ENCODE measurements around the gene FASLG. TPM values are rescaled to one million over a fixed set of nuclear protein-coding genes. Genes with fewer than 3 reads are reported as not detected.

FASLG gene
- total and polyA plus RNA-seq, 11 donors = 0.91 to 1.9 TPM; not detected in 9

DNA sequence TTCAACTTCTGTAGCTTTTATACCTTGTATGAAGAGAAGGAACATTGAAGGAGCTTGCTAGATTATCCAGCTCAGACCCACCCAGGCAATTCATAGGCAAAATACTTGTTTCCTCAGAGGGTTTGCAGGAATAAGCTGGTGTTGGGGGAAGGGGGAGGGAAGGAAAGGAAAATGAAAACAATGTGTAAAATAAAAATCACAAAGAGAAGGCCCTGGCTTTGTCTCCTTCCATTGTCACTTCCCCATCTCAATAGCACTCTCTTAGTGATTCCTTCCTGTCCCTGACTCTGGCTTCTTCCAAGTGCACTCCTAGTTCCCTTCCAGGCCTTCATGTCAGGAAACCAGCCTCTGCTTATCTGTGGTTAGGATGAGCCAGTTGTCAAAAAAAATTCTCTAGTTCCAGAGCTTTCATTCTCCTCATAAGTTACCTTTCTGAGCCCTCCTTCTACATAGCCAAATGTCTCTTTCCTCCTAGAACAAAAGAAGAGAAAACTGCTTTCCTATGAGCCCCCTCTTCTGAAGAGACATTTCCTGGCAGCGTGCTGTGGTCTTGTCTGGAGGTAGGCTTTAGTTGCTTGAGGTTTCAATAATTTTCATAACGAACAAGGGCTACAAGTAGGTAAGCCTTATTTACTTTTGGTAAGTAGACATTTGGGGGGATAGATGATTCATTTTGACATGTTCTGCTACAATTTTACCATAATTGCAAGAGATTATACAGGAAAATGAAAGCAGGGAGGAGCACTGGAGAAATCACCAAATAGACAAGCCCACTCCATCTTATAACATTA, 45.7 kb downstream of the FASLG start:
- H3K27ac ChIP-seq = peak overlapping the region in 1 of 12 donors; percentile 2
- intact Hi-C loops (cut with DNase I) = no loop called here
- H3K4me3 ChIP-seq = no peak overlapping the region
- H3K36me3 ChIP-seq = no peaks in the 10 kb centered on the region
- H3K4me1 ChIP-seq = peaks cover 0 to 39% (median 0%) of the 10 kb centered on the region in 12 donors
- H3K27me3 ChIP-seq = no peaks in the 10 kb centered on the region
- no peak for ATAC-seq
- DNase-seq = no peak
- WGBS, 4 donors = 83 to 92% (median 89%) methylated on average over 2 of the region's 2 CpGs
- H3K9me3 ChIP-seq = no peaks in the 10 kb centered on the region
- TF ChIP-seq POLR2A (IDR thresholded peaks at IDR 0.05) (no peak), CTCF (IDR thresholded peaks at IDR 0.05) (no peak)

DNA sequence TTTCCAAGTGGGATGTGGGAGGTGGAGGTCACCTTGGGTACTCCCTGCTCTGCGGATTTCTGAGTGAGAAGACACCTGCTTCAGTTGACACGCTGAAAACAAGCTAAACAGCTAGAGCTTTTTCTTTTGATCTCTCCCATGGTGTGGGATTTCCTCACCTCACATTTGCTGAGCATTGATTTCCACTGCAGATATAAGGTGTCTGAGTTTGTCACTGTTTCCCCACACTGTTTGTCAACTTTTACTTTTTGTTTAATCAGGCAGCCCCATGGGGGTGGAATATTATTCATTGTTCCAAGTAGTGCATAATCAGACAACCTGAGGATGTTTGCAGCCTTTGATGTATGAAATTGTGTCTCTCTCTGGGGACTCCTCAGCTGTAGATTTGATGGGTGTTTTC, 49.5 kb downstream of the FASLG start:
- Histone ChIP-seq H3K36me3 (no peaks in the 10 kb centered on the region), H3K4me3 (no peak overlapping the region), H3K4me1 (peaks cover 0 to 23% (median 0%) of the 10 kb centered on the region in 12 donors), H3K27me3 (no peaks in the 10 kb centered on the region), H3K27ac (no peak overlapping the region), H3K9me3 (no peaks in the 10 kb centered on the region)
- 8 to 41% (median 37%) methylated on average over 2 of the region's 2 CpGs for WGBS, 4 donors
- DNase-seq = no peak
- TF ChIP-seq POLR2A (IDR thresholded peaks at IDR 0.05) (no peak), CTCF (IDR thresholded peaks at IDR 0.05) (no peak)
- ATAC-seq = no peak
- intact Hi-C loops (cut with DNase I) = no loop called here

- DNase-seq (no peak), ATAC-seq (no peak)
- TF ChIP-seq POLR2A (IDR thresholded peaks at IDR 0.05) = no peak
- intact Hi-C loops (cut with DNase I) = loop anchor here in 4 of 10 donors (10.0 kb wide), 1 partner anchor 257 kb away; no protein-coding TSS in a partner anchor
- H3K27me3 ChIP-seq = no peaks in the 10 kb centered on the region
- 92 to 97% (median 96%) methylated on average over 1 of the region's 1 CpG for WGBS, 4 donors
- H3K9me3 ChIP-seq = no peaks in the 10 kb centered on the region
- H3K4me1 ChIP-seq = peaks cover 0 to 5% (median 0%) of the 10 kb centered on the region in 12 donors
- H3K27ac ChIP-seq = no peak overlapping the region
- no peak overlapping the region for H3K4me3 ChIP-seq
- no peaks in the 10 kb centered on the region for H3K36me3 ChIP-seq
These were observed 52.7 kb downstream of the FASLG start for GRCh38 chr1:172711558-172711957.

GRCh38 chr1:172713466-172713865, 54.6 kb downstream of the FASLG start:
- Histone ChIP-seq H3K4me1 (peaks cover 0 to 3% (median 0%) of the 10 kb centered on the region in 12 donors), H3K27me3 (no peaks in the 10 kb centered on the region), H3K27ac (no peak overlapping the region), H3K9me3 (no peaks in the 10 kb centered on the region), H3K4me3 (no peak overlapping the region), H3K36me3 (no peaks in the 10 kb centered on the region)
- DNase-seq (no peak), ATAC-seq (no peak)
- intact Hi-C loops (cut with DNase I) = loop anchor here in 4 of 10 donors (10.0 kb wide), 1 partner anchor 259 kb away; no protein-coding TSS in a partner anchor
- TF ChIP-seq CTCF (IDR thresholded peaks at IDR 0.05) = no peak
- TF ChIP-seq POLR2A (IDR thresholded peaks at IDR 0.05) = no peak

Other genes with a start within 250 kb of the FASLG start
- gene C1orf105, start 238.4 kb upstream of the FASLG start, total RNA-seq = 10 to 100 TPM in 3 of 9 donors, 1 to 10 TPM in 6; 1.2 to 39.8 (median 6.7) TPM
- gene C1orf105, start 238.4 kb upstream of the FASLG start, polyA plus RNA-seq = 1 to 10 TPM; 1.8 to 9.6 TPM
- gene PIGC, start 215.0 kb upstream of the FASLG start, total RNA-seq = 10 to 100 TPM; 12.3 to 17.6 (median 14.1) TPM
- 10 to 100 TPM; 15.7 to 22.9 TPM for gene PIGC, start 215.0 kb upstream of the FASLG start, polyA plus RNA-seq
- 10 to 100 TPM; 12.8 to 33.4 (median 27.3) TPM for gene SUCO, start 126.0 kb upstream of the FASLG start, total RNA-seq
- gene SUCO, start 126.0 kb upstream of the FASLG start, polyA plus RNA-seq = 10 to 100 TPM in 1 of 2 donors, 1 to 10 TPM in 1; 6.7 to 23.7 TPM